Left ventricle myocardium inferior (tissue), 1 donor: ENCODE results near the gene PNMT. TPM values are rescaled to one million over a fixed set of nuclear protein-coding genes. Genes with fewer than 3 reads are reported as not detected.

Source experiments
- DNase-seq: peaks from one replicate; pipeline ENCODE4 v3.0.0-alpha.2; 2020
- H3K27ac ChIP-seq: fragments of 200-600 bp; replicated peaks from 2 replicates; pipeline ENCODE4 v1.8.0; 2021
- H3K27me3 ChIP-seq: fragments of 200-600 bp; 2 replicates; pipeline ENCODE4 v1.8.0; 2021; ENCODE audit warnings: low read depth
- H3K36me3 ChIP-seq: fragments of 200-600 bp; 2 replicates; pipeline ENCODE4 v1.8.0; 2021
- H3K4me1 ChIP-seq: fragments of 200-600 bp; 2 replicates; pipeline ENCODE4 v1.8.0; 2021
- H3K4me3 ChIP-seq: fragments of 200-600 bp; 2 replicates; pipeline ENCODE4 v1.8.0; 2021; ENCODE audit warnings: mild to moderate bottlenecking, moderate library complexity
- H3K9me3 ChIP-seq: fragments of 200-600 bp; replicated peaks from 2 replicates; pipeline ENCODE4 v1.8.0; 2021
- CTCF ChIP-seq: fragments of 200-600 bp; IDR thresholded peaks from 2 replicates; pipeline ENCODE4 v1.8.0; 2021; ENCODE audit warnings: antibody characterized with exemption, mild to moderate bottlenecking, borderline replicate concordance
- intact Hi-C: fragments of 100-400 bp; cut with micrococcal nuclease; formaldehyde crosslinking; loops from one replicate; pipeline ENCODE4 v1.11.0; 2022
- total RNA-seq: library from RNA; stranded (reverse); fragmentation: NEBNext Ultra II Directional; extraction: Animal tissue kit (Norgen Biotek cat#: 25700); gene quantifications from one replicate; pipeline ENCODE4 v1.2.1, GENCODE V29; 2021
- donor health status: DM: no; HTN: yes; CAD: no; lungs with severe emphysema.

Gene PNMT
- total RNA-seq, 1 donor from 2014 or later = 7.6 TPM

GRCh38 chr17:39678340-39679116 is 10.3 kb downstream of the PNMT start:
- intact Hi-C loops = no loop called here
- Histone ChIP-seq H3K27me3 (no peaks in the 10 kb centered on the region), H3K27ac (peak overlapping the region; percentile 92), H3K9me3 (no peaks in the 10 kb centered on the region), H3K4me1 (peaks cover 65% of the 10 kb centered on the region), H3K36me3 (peaks cover 15% of the 10 kb centered on the region), H3K4me3 (no peak overlapping the region)
- DNase-seq = no peak
- no peak for TF ChIP-seq CTCF

DNA sequence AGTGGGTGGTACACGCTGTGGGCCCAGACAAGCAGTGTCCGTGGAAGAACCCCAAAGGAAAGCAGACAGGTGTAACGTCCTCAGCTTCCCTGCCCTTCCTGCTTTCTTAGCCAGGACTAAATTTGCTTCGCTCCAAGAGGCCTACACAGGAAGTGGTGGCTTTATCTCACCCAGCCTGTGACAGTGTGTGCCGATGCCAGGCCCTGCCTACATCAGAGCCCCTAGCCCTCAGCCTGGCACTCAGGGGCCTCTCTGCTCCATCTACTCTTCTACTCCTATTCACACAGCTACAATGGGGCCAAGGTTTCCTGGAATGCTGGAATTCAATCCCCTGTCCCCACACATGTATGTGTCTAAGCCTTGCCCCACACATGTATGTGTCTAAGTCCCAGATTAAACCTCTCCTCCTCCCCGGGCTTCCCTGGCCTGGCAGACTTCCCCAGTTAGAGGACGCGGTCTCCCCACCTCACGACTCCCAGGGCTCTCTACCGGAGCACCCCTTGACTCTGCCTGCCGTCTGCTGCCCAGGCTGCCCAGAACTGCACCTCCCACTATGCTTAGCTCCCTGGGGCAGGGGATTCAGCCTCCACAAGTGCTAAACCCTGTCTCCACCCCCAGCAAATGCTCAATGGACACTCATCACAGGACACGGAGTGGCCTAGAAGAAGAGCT is 11.4 kb downstream of the PNMT start:
- TF ChIP-seq CTCF = no peak
- H3K4me3 ChIP-seq = no peak overlapping the region
- intact Hi-C loops = no loop called here
- H3K4me1 ChIP-seq = peaks cover 60% of the 10 kb centered on the region
- H3K27me3 ChIP-seq = no peaks in the 10 kb centered on the region
- peaks cover 24% of the 10 kb centered on the region for H3K36me3 ChIP-seq
- no peaks in the 10 kb centered on the region for H3K9me3 ChIP-seq
- H3K27ac ChIP-seq = peak overlapping the region; percentile 92
- DNase-seq = peak; percentile 48

DNA sequence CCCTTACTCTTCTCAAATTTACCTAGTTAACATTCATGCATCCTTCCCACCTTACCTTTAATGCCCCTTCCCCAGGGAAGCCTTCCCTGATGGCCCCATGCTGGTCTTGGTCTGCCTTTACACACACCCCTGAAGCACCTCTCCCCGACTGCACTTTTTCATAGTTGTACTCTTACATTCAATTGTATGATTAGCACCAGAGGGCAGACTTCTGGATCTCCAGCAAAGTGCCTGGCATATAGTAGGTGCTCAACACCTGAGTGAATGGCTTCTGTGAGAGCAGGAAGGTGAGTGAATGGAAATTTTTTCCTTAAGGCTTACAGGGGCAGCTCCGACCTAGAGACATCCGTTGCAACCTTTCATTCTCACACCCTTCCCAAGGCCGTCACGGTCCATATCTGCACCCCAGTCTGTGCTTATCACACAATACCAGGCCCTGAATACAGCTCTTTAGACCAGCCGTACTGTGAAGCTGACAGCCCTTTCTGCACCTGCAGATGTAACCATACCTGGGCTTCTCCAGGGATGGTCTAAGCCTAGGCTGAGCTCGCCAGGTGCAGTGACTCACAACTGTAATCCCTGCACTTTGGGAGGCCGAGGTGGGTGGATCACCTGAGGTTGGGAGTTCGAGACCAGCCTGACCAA is 15.2 kb downstream of the PNMT start:
- intact Hi-C loops = no loop called here
- Histone ChIP-seq H3K9me3 (no peaks in the 10 kb centered on the region), H3K4me1 (peaks cover 42% of the 10 kb centered on the region), H3K36me3 (peaks cover 38% of the 10 kb centered on the region), H3K27me3 (no peaks in the 10 kb centered on the region), H3K27ac (no peak overlapping the region), H3K4me3 (no peak overlapping the region)
- no peak for DNase-seq
- TF ChIP-seq CTCF = no peak

- no peak for DNase-seq
These were observed 16.3 kb downstream of the PNMT start for GRCh38 chr17:39684369-39685192.

More at GRCh38 chr17:39684369-39685192, 16.3 kb downstream of the PNMT start:
- Histone ChIP-seq H3K4me1 (peaks cover 37% of the 10 kb centered on the region), H3K27ac (no peak overlapping the region), H3K36me3 (peaks cover 38% of the 10 kb centered on the region), H3K9me3 (no peaks in the 10 kb centered on the region), H3K4me3 (no peak overlapping the region), H3K27me3 (no peaks in the 10 kb centered on the region)
- intact Hi-C loops = no loop called here
- no peak for TF ChIP-seq CTCF
